HG03103 (cell line): ENCODE data around the gene APBA2.
"Not testable (repeated sequence)": the region's sequence is repeated elsewhere in the genome, so short reads cannot be mapped to it uniquely, and the experiment has no call there.

Experiments
- ATAC-seq: cut with Tn5 transposase; IDR thresholded peaks from one replicate; pipeline ENCODE4 v1.9.1; 2021; ENCODE audit warnings: low read depth; ENCODE audit not compliant: unreplicated experiment

APBA2 gene

GRCh38 chr15:29097971-29098370 lies 212.2 kb downstream of the APBA2 start:
- ATAC-seq, result no peak

GRCh38 chr15:29098652-29099051 lies 212.9 kb downstream of the APBA2 start:
- ATAC-seq, result no peak

- ATAC-seq, result no peak
Measured at GRCh38 chr15:29099131-29099880, 213.5 kb downstream of the APBA2 start.

- ATAC-seq, result no peak
Measured at GRCh38 chr15:29100486-29101000, 214.8 kb downstream of the APBA2 start.

GRCh38 chr15:29101491-29101890 lies 215.7 kb downstream of the APBA2 start:
- no peak for ATAC-seq

- ATAC-seq, result not testable (repeated sequence)
Measured at GRCh38 chr15:29102173-29102794, 216.5 kb downstream of the APBA2 start.

- no peak for ATAC-seq
Measured at GRCh38 chr15:29102911-29103823, 217.4 kb downstream of the APBA2 start.

GRCh38 chr15:29103824-29104565 lies 218.2 kb downstream of the APBA2 start:
- no peak for ATAC-seq

GRCh38 chr15:29104566-29104880 lies 218.7 kb downstream of the APBA2 start:
- ATAC-seq, result no peak

GRCh38 chr15:29105151-29105854 lies 219.5 kb downstream of the APBA2 start:
- no peak for ATAC-seq

GRCh38 chr15:29106116-29106515 lies 220.3 kb downstream of the APBA2 start:
- ATAC-seq, result no peak

GRCh38 chr15:29106551-29107290 lies 220.9 kb downstream of the APBA2 start:
- ATAC-seq, result no peak

- no peak for ATAC-seq
Measured at GRCh38 chr15:29107291-29107890, 221.6 kb downstream of the APBA2 start.

- ATAC-seq, result no peak
Measured at GRCh38 chr15:29107971-29108645, 222.3 kb downstream of the APBA2 start.

GRCh38 chr15:29109762-29110161 lies 224.0 kb downstream of the APBA2 start:
- no peak for ATAC-seq

GRCh38 chr15:29110176-29110575 lies 224.4 kb downstream of the APBA2 start:
- ATAC-seq, result no peak

- no peak for ATAC-seq
Measured at GRCh38 chr15:29110733-29111132, 225.0 kb downstream of the APBA2 start.

GRCh38 chr15:29111705-29112281 lies 226.0 kb downstream of the APBA2 start:
- ATAC-seq, result no peak
